Smooth muscle cell of the umbilical artery (primary cell): ENCODE data around the gene OR13C2. TPM values are rescaled to one million over a fixed set of nuclear protein-coding genes. Genes with fewer than 3 reads are reported as not detected.

Source experiments
- total RNA-seq: library from RNA; depleted of rRNA; stranded (reverse); fragments of >200 nt; gene quantifications from 2 replicates; pipeline ENCODE4 v1.2.3, GENCODE V29; 2014

OR13C2 gene
- total RNA-seq, result not detected in 2 replicates

GRCh38 chr9:104605527-104605926, at the start of gene OR13C2:
Gene OR13C2 (minus strand): TSS chr9:104605627. CDS start chr9:104605627, 0 bp downstream.

GRCh38 chr9:104618104-104618503, 12.7 kb upstream of the OR13C2 start, which contains the start of gene OR13C9:
Gene OR13C9 (minus strand): TSS chr9:104618204. CDS start chr9:104618204, 0 bp downstream.

GRCh38 chr9:104599313-104599712, 6.1 kb downstream of the OR13C2 start, which contains the start of gene OR13C5:
Gene OR13C5 (minus strand): TSS chr9:104599413. CDS start chr9:104599413, 0 bp downstream.

GRCh38 chr9:104568868-104569267, 36.6 kb downstream of the OR13C2 start, which contains the start of gene OR13C8:
Gene OR13C8 (plus strand): TSS chr9:104569168. CDS start chr9:104569168, 0 bp downstream.

Other genes starting within 250 kb of the OR13C2 start
- gene OR13F1, start 101.4 kb downstream of the OR13C2 start, total RNA-seq, result not detected in 2 replicates
- gene OR13C4, start 78.4 kb downstream of the OR13C2 start, total RNA-seq, result not detected in 2 replicates
- not detected in 2 replicates for gene OR13C3, start 68.8 kb downstream of the OR13C2 start, total RNA-seq
- not detected in 2 replicates for gene OR13C8, start 36.5 kb downstream of the OR13C2 start, total RNA-seq
- gene OR13C5, start 6.2 kb downstream of the OR13C2 start, total RNA-seq, result not detected in 2 replicates
- not detected in 2 replicates for gene OR13C9, start 12.6 kb upstream of the OR13C2 start, total RNA-seq
- gene OR13D1, start 88.9 kb upstream of the OR13C2 start, total RNA-seq, result not detected in 2 replicates
- gene NIPSNAP3A, start 142.1 kb upstream of the OR13C2 start, total RNA-seq, result 37.9 and 42.2 TPM in 2 replicates
- gene NIPSNAP3B, start 158.5 kb upstream of the OR13C2 start, total RNA-seq, result 0.46 and 0.59 TPM in 2 replicates